Neuronal stem cell (in vitro differentiated cells): ENCODE measurements around the gene PRKD3.

Experiments
- DNase-seq: peaks from one replicate; pipeline ENCODE4 v3.0.0-alpha.2; 2013; ENCODE audit warnings: low spot score
- H2AFZ ChIP-seq: one replicate; pipeline ENCODE4 v1.6.1; 2013; ENCODE audit warnings: mild to moderate bottlenecking, low read length, inconsistent platforms
- H2AK5ac ChIP-seq: 2 replicates; pipeline ENCODE4 v1.6.1; 2013; ENCODE audit warnings: low read depth, mild to moderate bottlenecking, inconsistent platforms, low read length, moderate library complexity, mixed read lengths
- H2BK120ac ChIP-seq: 2 replicates; pipeline ENCODE4 v1.6.1; 2013; ENCODE audit warnings: low read depth, mild to moderate bottlenecking, inconsistent platforms, low read length, moderate library complexity, mixed read lengths
- H2BK12ac ChIP-seq: one replicate; pipeline ENCODE4 v1.6.1; 2013; ENCODE audit warnings: low read length, inconsistent platforms
- H2BK15ac ChIP-seq: 2 replicates; pipeline ENCODE4 v1.6.1; 2013; ENCODE audit warnings: mild to moderate bottlenecking, low read length, inconsistent platforms, mixed read lengths
- H2BK5ac ChIP-seq: one replicate; pipeline ENCODE4 v1.6.1; 2013; ENCODE audit warnings: inconsistent platforms, mild to moderate bottlenecking, low read length, moderate library complexity
- H3K14ac ChIP-seq: one replicate; pipeline ENCODE4 v1.6.1; 2013; ENCODE audit warnings: low read length, inconsistent platforms
- H3K18ac ChIP-seq: 2 replicates; pipeline ENCODE4 v1.6.1; 2013; ENCODE audit warnings: low read length, inconsistent platforms
- H3K23ac ChIP-seq: 2 replicates; pipeline ENCODE4 v1.6.1; 2013; ENCODE audit warnings: low read depth, mild to moderate bottlenecking, mixed read lengths, low read length, inconsistent platforms; ENCODE audit not compliant: poor library complexity
- H3K27ac ChIP-seq: replicated peaks from 3 replicates; pipeline ENCODE4 v1.5.1; 2013; ENCODE audit warnings: low read length, inconsistent platforms
- H3K27me3 ChIP-seq, 3 experiments: 2 replicates each; pipeline ENCODE4 v1.6.1; 2013; ENCODE audit warnings: low read length in 3 of 3, mild to moderate bottlenecking in 2 of 3, inconsistent platforms in 1 of 3, low read depth in 1 of 3, mixed read lengths in 1 of 3, moderate library complexity in 1 of 3; ENCODE audit not compliant: control insufficient read depth in 3 of 3, insufficient read depth in 3 of 3
- H3K36me3 ChIP-seq, 2 donors: replicated peaks in 1 of 2; 2 replicates each; pipeline ENCODE4 v1.6.1; 2013; ENCODE audit warnings: low read length in 2 of 2; ENCODE audit not compliant: control insufficient read depth in 2 of 2, insufficient read depth in 2 of 2
- H3K4ac ChIP-seq: 2 replicates; pipeline ENCODE4 v1.6.1; 2013; ENCODE audit warnings: inconsistent platforms, mild to moderate bottlenecking, low read length, moderate library complexity
- H3K4me1 ChIP-seq, 2 donors: 1 replicate in 1 of 2; 2 replicates in 1 of 2; pipeline ENCODE4 v1.6.1; 2013; ENCODE audit warnings: low read length in 2 of 2, low read depth in 1 of 2; ENCODE audit not compliant: control insufficient read depth in 2 of 2, insufficient read depth in 1 of 2
- H3K4me2 ChIP-seq: one replicate; pipeline ENCODE4 v1.6.1; 2013; ENCODE audit warnings: mild to moderate bottlenecking, low read length, inconsistent platforms; ENCODE audit not compliant: insufficient read depth, poor library complexity, severe bottlenecking
- H3K4me3 ChIP-seq, 2 donors: 2 replicates each; pipeline ENCODE4 v1.5.1; 2013; ENCODE audit warnings: low read length in 2 of 2, mild to moderate bottlenecking in 2 of 2, inconsistent platforms in 1 of 2, moderate library complexity in 1 of 2
- H3K79me1 ChIP-seq: one replicate; pipeline ENCODE4 v1.6.1; 2013; ENCODE audit warnings: low read depth, mild to moderate bottlenecking, inconsistent platforms, low read length, moderate library complexity
- H3K9ac ChIP-seq: one replicate; pipeline ENCODE4 v1.6.1; 2013; ENCODE audit warnings: mild to moderate bottlenecking, low read depth, low read length, inconsistent platforms; ENCODE audit not compliant: poor library complexity
- H3K9me3 ChIP-seq, 2 donors: replicated peaks in 1 of 2; 2 replicates each; pipeline versions ENCODE3 to v1.6.1; 2013; ENCODE audit warnings: low read length in 2 of 2, mild to moderate bottlenecking in 2 of 2, inconsistent platforms in 1 of 2, low read depth in 1 of 2, mixed read lengths in 1 of 2, moderate library complexity in 1 of 2; ENCODE audit not compliant: control insufficient read depth in 2 of 2, insufficient read depth in 1 of 2
- H4K8ac ChIP-seq: one replicate; pipeline ENCODE4 v1.6.1; 2013; ENCODE audit warnings: low read depth, mild to moderate bottlenecking, inconsistent platforms, low read length, moderate library complexity
- H4K91ac ChIP-seq: one replicate; pipeline ENCODE4 v1.6.1; 2013; ENCODE audit warnings: low read length, low read depth, mild to moderate bottlenecking, inconsistent platforms; ENCODE audit not compliant: poor library complexity
- WGBS, 2 donors: extraction: QIAGEN DNeasy Blood & Tissue Kit; methylation state at CpG; one replicate each; pipeline ENCODE4 v1.1.7; 2013; ENCODE audit warnings: missing lambda C conversion rate in 2 of 2, mixed read lengths in 1 of 2; ENCODE audit not compliant: insufficient read length in 2 of 2, insufficient replicate concordance in 1 of 2; ENCODE audit errors: extremely low coverage in 2 of 2; 5-methylcytosine and 5-hydroxymethylcytosine counted together

PRKD3 gene

GRCh38 chr2:37324536-37324785 is 172 bp downstream of the PRKD3 start:
- Histone ChIP-seq H3K14ac (no peak overlapping the region), H3K4me2 (peak overlapping the region; percentile 72), H2BK12ac (no peak overlapping the region), H3K23ac (peak overlapping the region; percentile 96), H3K27me3 (peaks cover 0 to 11% (median 10%) of the 10 kb centered on the region in 3 experiments), H4K91ac (no peak overlapping the region), H2BK5ac (no peak overlapping the region), H3K9me3 (no peaks in the 10 kb centered on the region), H3K79me1 (peaks cover 1% of the 10 kb centered on the region), H3K27ac (peak overlapping the region; percentile 84), H2AK5ac (no peak overlapping the region), H4K8ac (no peak overlapping the region), H3K4ac (no peak overlapping the region), H3K4me3 (peak overlapping the region; percentile 91 to 94), H3K36me3 (peaks cover 0 to 30% of the 10 kb centered on the region in 2 donors), H2BK120ac (no peak overlapping the region), H3K4me1 (peaks cover 2 to 9% of the 10 kb centered on the region in 2 donors), H2AFZ (peak overlapping the region; percentile 99), H3K9ac (peak overlapping the region; percentile 77), H3K18ac (peak overlapping the region; percentile 96), H2BK15ac (no peak overlapping the region)
- no CpG with 5 or more reads among the region's 33 CpGs for WGBS, 2 donors
- peak; percentile 71 for DNase-seq

DNA sequence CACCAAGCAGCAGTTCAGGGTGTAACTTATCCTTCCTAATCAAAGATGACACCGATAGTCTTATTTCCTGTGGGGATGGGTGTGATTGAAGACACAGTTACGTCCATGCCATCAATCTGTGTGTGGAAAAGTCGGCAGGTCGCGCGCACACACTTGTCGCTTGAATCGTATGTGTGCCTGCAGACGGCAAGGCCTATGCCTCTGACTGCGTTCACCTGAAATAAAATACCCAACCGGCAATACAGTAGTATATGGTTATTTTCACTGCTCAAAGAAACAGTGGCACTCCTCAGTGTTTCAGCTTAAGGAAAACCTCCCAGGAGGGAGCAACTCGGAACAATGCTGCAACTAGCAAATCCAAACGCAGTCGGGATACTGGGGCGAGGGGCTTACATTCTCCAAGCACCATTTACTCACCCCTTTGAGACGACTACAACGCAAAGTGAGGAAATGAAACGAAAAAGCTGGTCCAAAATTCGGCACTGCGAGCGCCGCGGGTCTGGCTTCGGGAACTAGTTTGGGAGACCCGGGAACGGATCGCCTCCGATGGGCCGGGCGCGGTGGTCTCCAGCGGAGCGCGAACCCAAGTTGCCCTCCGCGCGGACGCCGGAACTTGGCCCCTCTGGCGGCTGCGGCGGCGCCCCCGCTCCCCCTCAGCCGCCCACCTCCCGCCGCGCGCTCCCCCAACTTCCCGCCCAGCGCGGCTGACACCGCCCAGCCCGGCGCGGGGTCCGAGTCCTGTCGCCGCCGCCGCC is 675 bp downstream of the PRKD3 start:
- Histone ChIP-seq H3K27ac (peak overlapping the region; percentile 84), H2AK5ac (no peak overlapping the region)
- DNase-seq: peak; percentile 47

DNA sequence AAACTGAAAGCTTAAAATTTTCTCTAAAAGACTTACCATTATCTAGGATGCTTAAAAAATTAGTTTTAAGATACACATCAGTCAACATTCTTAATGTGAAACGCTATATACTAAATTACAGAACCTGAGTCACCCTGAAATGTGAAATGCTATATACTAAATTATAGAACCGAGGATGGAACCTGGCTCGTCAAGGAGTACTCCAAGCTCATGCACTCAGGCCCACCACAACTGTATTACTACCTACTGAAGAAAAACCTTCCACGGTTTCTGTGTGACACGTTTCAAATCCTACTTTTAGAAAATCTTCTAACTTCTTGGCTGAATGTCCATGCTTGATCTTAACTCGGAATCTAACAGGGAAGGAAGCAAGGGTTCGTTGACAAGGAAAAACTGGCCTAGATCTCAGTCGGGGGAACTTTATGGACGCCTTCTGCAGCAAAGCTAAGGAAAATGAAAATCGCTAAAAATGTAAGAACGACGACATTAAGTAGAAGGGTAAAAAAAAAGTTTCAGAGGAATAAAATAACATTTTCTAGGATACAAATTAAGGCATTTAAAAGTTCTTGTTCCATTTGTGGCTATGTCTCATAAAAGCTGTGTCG is 1.4 kb downstream of the PRKD3 start:
- Histone ChIP-seq H3K79me1 (peaks cover 1% of the 10 kb centered on the region), H3K9me3 (no peaks in the 10 kb centered on the region), H3K23ac (no peak overlapping the region), H3K27ac (no peak overlapping the region), H2AFZ (peak overlapping the region; percentile 99), H3K4me2 (peak overlapping the region; percentile 72), H3K9ac (peak overlapping the region; percentile 71), H3K4me3 (peak overlapping the region; percentile 91 to 94), H3K27me3 (peaks cover 0 to 11% (median 10%) of the 10 kb centered on the region in 3 experiments), H2BK12ac (no peak overlapping the region), H2BK15ac (no peak overlapping the region), H3K14ac (no peak overlapping the region), H3K18ac (no peak overlapping the region), H4K8ac (no peak overlapping the region), H3K4ac (no peak overlapping the region), H2BK120ac (no peak overlapping the region), H3K36me3 (peaks cover 0 to 42% of the 10 kb centered on the region in 2 donors), H2BK5ac (no peak overlapping the region), H2AK5ac (no peak overlapping the region), H4K91ac (no peak overlapping the region), H3K4me1 (peaks cover 4 to 9% of the 10 kb centered on the region in 2 donors)
- DNase-seq: no peak
- no CpG with 5 or more reads among the region's 13 CpGs for WGBS, 2 donors

More for the DNA sequence above, 675 bp downstream of the PRKD3 start:
- H3K4me2 ChIP-seq: peak overlapping the region; percentile 72
- H2AFZ ChIP-seq: peak overlapping the region; percentile 99
- H3K36me3 ChIP-seq: peaks cover 0 to 35% of the 10 kb centered on the region in 2 donors
- H3K23ac ChIP-seq: peak overlapping the region; percentile 65
- H2BK12ac ChIP-seq: no peak overlapping the region
- WGBS, 2 donors: no CpG with 5 or more reads among the region's 61 CpGs
- peaks cover 0 to 11% (median 10%) of the 10 kb centered on the region in 3 experiments for H3K27me3 ChIP-seq
- no peak overlapping the region for H4K91ac ChIP-seq
- H3K4me1 ChIP-seq: peaks cover 2 to 9% of the 10 kb centered on the region in 2 donors
- peak overlapping the region; percentile 71 for H3K9ac ChIP-seq
- no peak overlapping the region for H2BK5ac ChIP-seq
- H4K8ac ChIP-seq: no peak overlapping the region
- no peak overlapping the region for H2BK15ac ChIP-seq
- H3K4me3 ChIP-seq: peak overlapping the region; percentile 91 to 94
- peak overlapping the region; percentile 71 for H3K14ac ChIP-seq
- peaks cover 1% of the 10 kb centered on the region for H3K79me1 ChIP-seq
- H3K4ac ChIP-seq: no peak overlapping the region
- H3K9me3 ChIP-seq: no peaks in the 10 kb centered on the region
- H3K18ac ChIP-seq: peak overlapping the region; percentile 85
- H2BK120ac ChIP-seq: no peak overlapping the region

DNA sequence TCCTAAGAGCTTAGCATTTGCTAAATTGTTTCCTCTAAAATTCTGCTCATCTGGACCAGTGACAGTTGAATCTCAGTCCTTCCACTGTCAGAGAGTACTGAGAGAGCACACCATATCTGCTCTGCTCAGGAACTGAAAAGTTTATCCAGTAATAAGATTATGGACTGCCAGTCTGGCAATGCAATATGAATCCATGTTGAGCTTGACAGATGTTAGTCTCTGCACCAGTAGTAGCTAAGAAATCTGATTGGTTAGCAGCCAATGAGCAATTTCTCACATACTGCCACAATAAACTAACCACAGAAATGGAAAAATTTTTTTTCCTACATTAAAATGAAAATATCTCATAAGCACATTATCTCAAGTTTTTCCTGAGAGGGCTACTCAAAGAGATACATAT is 2.3 kb downstream of the PRKD3 start:
- Histone ChIP-seq H3K14ac (no peak overlapping the region), H4K91ac (no peak overlapping the region), H2AFZ (no peak overlapping the region), H3K27me3 (peaks cover 0 to 10% (median 9%) of the 10 kb centered on the region in 3 experiments), H2BK5ac (no peak overlapping the region), H3K4ac (no peak overlapping the region), H2BK15ac (no peak overlapping the region), H3K27ac (no peak overlapping the region), H3K36me3 (peaks cover 0 to 50% of the 10 kb centered on the region in 2 donors), H3K4me1 (peaks cover 4 to 9% of the 10 kb centered on the region in 2 donors), H4K8ac (no peak overlapping the region), H3K79me1 (peaks cover 1% of the 10 kb centered on the region), H3K18ac (no peak overlapping the region), H2BK12ac (no peak overlapping the region), H3K4me3 (no peak overlapping the region), H3K9me3 (no peaks in the 10 kb centered on the region), H3K9ac (no peak overlapping the region), H3K4me2 (no peak overlapping the region), H2AK5ac (no peak overlapping the region), H2BK120ac (no peak overlapping the region), H3K23ac (no peak overlapping the region)
- DNase-seq: no peak
